ENCODE results near the gene APOBEC3H.

- TF ChIP-seq CTCF (IDR thresholded peaks at IDR 0.05) (no peak), EP300 (IDR thresholded peaks at IDR 0.05) (no peak)
These were observed 12.3 kb downstream of the APOBEC3H start for GRCh38 chr22:39109361-39109760.

Data from esophagus muscularis mucosa (tissue), 3 donors.